GM18498 (cell line): ENCODE data around the gene PPP3CA.
"Not testable (repeated sequence)": the region's sequence is repeated elsewhere in the genome, so short reads cannot be mapped to it uniquely, and the experiment has no call there.

ENCODE experiments used
- ATAC-seq: cut with Tn5 transposase; IDR thresholded peaks from one replicate; pipeline ENCODE4 v1.9.1; 2021; ENCODE audit warnings: mild to moderate bottlenecking, moderate library complexity; ENCODE audit not compliant: unreplicated experiment

The PPP3CA gene

GRCh38 chr4:101183221-101183620, 164.1 kb downstream of the PPP3CA start:
- peak; percentile 72 for ATAC-seq

DNA sequence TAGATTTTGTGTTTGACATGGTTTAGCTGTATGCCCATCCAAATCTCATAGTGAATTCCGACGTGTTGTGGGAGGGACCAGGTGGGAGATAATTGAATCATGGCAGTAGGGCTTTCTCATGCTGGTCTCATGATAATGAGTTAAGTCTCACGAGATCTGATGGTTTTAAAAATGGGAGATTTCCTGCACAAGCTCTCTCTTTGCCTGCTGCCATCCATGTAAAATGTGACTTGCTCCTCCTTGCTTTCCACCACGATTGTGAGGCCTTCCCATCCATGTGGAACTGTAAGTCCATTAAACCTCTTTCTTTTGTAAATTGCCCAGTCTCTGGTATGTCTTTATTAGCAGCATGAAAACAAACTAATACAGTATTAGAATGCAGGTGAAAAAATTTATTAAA, 164.6 kb downstream of the PPP3CA start:
- not testable (repeated sequence) for ATAC-seq

GRCh38 chr4:101178731-101179130, 168.6 kb downstream of the PPP3CA start:
- ATAC-seq: no peak

GRCh38 chr4:101177154-101177553, 170.2 kb downstream of the PPP3CA start:
- ATAC-seq: no peak

DNA sequence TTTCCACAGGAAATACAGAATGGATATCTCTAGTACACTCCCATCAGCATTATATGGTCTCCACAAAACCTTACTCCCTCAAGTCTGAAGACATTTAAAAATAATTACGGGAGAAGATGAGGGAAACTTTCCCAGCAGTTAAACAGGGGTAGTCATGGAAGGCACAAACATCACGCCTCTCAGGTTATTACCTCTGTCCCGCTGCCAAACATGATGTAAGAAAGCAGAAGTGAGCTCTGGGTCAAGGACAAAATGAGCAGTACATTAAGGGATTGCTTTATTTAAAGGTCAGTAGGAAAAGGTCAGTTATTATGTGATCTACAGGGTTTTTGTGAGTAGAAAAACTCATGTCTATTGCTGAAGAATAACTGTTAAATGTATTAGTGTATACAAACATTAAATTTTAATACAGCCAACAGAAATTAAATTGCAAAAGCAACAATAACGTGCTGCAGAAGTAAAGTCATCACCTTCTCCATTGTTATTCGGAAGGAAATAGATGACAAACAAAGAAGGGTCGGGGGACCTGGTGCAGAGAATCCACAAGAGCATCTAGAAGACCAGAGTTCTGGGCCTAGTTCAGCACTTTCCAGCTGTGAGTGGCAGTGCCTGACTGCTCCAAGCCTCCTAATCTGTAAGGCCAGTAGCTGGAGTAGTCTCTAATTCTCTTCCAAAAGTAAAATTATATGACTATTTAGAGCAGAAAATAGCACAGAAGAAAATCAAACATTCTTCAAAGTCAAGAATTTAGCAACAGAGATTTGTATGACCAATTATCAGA, 171.2 kb downstream of the PPP3CA start:
- ATAC-seq: no peak

- ATAC-seq: no peak
Observed at GRCh38 chr4:101174679-101175345, 172.5 kb downstream of the PPP3CA start.

GRCh38 chr4:101172369-101172768, 175.0 kb downstream of the PPP3CA start:
- no peak for ATAC-seq

GRCh38 chr4:101171747-101172146, 175.6 kb downstream of the PPP3CA start:
- no peak for ATAC-seq

GRCh38 chr4:101169044-101170014, 178.0 kb downstream of the PPP3CA start:
- ATAC-seq: peak; percentile 99

GRCh38 chr4:101163936-101164335, 183.4 kb downstream of the PPP3CA start:
- ATAC-seq: no peak

- no peak for ATAC-seq
Observed at GRCh38 chr4:101162990-101163380, 184.3 kb downstream of the PPP3CA start.

- no peak for ATAC-seq
Observed at GRCh38 chr4:101160792-101161592, 186.3 kb downstream of the PPP3CA start.

- no peak for ATAC-seq
Observed at GRCh38 chr4:101158507-101158906, 188.8 kb downstream of the PPP3CA start.

DNA sequence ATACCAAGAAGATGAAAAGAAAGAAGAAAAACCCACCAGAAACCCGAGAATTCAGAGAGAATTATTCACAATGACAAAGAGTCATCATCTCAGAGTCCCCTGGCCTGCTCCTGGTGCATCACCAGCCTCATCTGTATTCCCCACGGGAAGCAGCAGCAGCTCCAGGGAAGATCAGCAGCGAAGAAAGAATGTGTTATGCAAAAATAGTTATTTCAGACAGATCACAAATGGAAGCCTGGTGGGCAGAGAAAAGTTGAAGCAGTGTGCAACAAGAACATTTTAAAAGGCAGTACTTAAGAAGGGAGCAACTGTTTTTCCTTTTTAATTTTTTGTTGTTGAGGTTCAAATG, 189.2 kb downstream of the PPP3CA start:
- no peak for ATAC-seq

GRCh38 chr4:101157415-101158133, 189.8 kb downstream of the PPP3CA start:
- no peak for ATAC-seq

DNA sequence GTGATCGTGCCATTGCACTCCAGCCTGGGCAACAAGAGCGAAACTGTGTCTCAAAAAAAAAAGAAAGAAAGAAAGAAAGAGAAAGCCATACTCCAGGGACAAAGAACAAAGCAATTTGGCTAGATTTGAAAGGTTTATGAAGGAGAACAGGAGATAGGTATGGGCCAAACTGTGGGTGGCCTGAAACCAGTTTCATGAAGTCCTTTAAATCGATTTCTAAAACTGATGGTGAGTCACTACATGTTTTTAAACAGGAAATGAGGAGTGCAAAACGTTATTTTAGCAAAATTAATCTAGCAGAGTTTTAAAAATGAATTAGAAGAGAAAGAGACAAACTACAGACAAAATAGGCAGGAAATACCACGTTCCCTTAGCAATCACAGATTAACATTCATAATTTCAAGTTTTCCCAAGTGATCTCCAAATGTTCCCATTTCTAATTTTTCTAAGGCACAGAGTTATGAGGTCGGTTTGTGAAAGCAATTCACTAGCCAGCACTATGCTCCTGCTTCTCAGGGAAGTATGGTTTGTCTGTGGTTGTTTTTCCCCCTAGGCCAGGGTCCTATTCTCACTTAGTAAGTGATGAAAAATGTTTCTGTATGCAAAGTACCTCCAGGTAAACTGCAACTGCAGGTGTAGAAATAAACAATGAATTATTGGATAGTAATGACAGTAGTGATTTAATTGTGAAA, 190.6 kb downstream of the PPP3CA start:
- peak; percentile 65 for ATAC-seq

GRCh38 chr4:101155945-101156344, 191.4 kb downstream of the PPP3CA start:
- no peak for ATAC-seq

- ATAC-seq: no peak
Observed at GRCh38 chr4:101155368-101155767, 192.0 kb downstream of the PPP3CA start.

- no peak for ATAC-seq
Observed at GRCh38 chr4:101153653-101154052, 193.7 kb downstream of the PPP3CA start.
